Trophoblast cell (in vitro differentiated cells and primary cell): ENCODE results near the gene PER1.

Source experiments
- DNase-seq, 2 donors: peaks; one replicate each; pipeline ENCODE4 v3.0.0-alpha.2; 2016
- H2AFZ ChIP-seq: 2 replicates; pipeline ENCODE4 v1.6.1; 2013; ENCODE audit warnings: low read length, moderate library complexity, mild to moderate bottlenecking; ENCODE audit not compliant: insufficient read depth, poor library complexity
- H2AK5ac ChIP-seq: 2 replicates; pipeline ENCODE4 v1.6.1; 2013; ENCODE audit warnings: mild to moderate bottlenecking, low read length
- H2BK120ac ChIP-seq: 2 replicates; pipeline ENCODE4 v1.6.1; 2013; ENCODE audit warnings: low read length, mild to moderate bottlenecking, moderate library complexity; ENCODE audit not compliant: insufficient read depth, poor library complexity
- H2BK12ac ChIP-seq: 2 replicates; pipeline ENCODE4 v1.6.1; 2013; ENCODE audit warnings: mild to moderate bottlenecking, low read length, moderate library complexity
- H2BK5ac ChIP-seq: 2 replicates; pipeline ENCODE4 v1.6.1; 2013; ENCODE audit warnings: low read length, low read depth, moderate library complexity, mild to moderate bottlenecking; ENCODE audit not compliant: poor library complexity
- H3K14ac ChIP-seq: 2 replicates; pipeline ENCODE4 v1.6.1; 2013; ENCODE audit warnings: mild to moderate bottlenecking, low read length
- H3K18ac ChIP-seq: 2 replicates; pipeline ENCODE4 v1.6.1; 2013; ENCODE audit warnings: mild to moderate bottlenecking, low read length
- H3K23ac ChIP-seq: 2 replicates; pipeline ENCODE4 v1.6.1; 2013; ENCODE audit warnings: low read length
- H3K27ac ChIP-seq: 2 replicates; pipeline ENCODE4 v1.5.1; 2013; ENCODE audit warnings: low read depth, mild to moderate bottlenecking, inconsistent platforms, low read length, moderate library complexity
- H3K27me3 ChIP-seq: 2 replicates; pipeline ENCODE4 v1.6.1; 2013; ENCODE audit warnings: inconsistent platforms, mild to moderate bottlenecking, low read length, moderate library complexity; ENCODE audit not compliant: insufficient read depth
- H3K36me3 ChIP-seq, 2 experiments: 1 replicate in 1 of 2; 2 replicates in 1 of 2; pipeline ENCODE4 v1.6.1; 2013; ENCODE audit warnings: low read length in 2 of 2, mild to moderate bottlenecking in 2 of 2, moderate library complexity in 1 of 2; ENCODE audit not compliant: insufficient read depth in 2 of 2, control insufficient read depth in 1 of 2
- H3K4ac ChIP-seq: 2 replicates; pipeline ENCODE4 v1.6.1; 2013; ENCODE audit warnings: low read depth, mild to moderate bottlenecking, low read length, moderate library complexity
- H3K4me1 ChIP-seq, 2 experiments: 1 replicate in 1 of 2; 2 replicates in 1 of 2; pipeline ENCODE4 v1.6.1; 2013; ENCODE audit warnings: low read length in 2 of 2, mild to moderate bottlenecking in 2 of 2, moderate library complexity in 1 of 2; ENCODE audit not compliant: insufficient read depth in 2 of 2, control insufficient read depth in 1 of 2
- H3K4me2 ChIP-seq: 2 replicates; pipeline ENCODE4 v1.6.1; 2013; ENCODE audit warnings: inconsistent platforms, mild to moderate bottlenecking, low read length, moderate library complexity
- H3K4me3 ChIP-seq: 2 replicates; pipeline ENCODE4 v1.5.1; 2013; ENCODE audit warnings: mild to moderate bottlenecking, low read depth, low read length, inconsistent platforms
- H3K79me1 ChIP-seq: one replicate; pipeline ENCODE4 v1.6.1; 2013; ENCODE audit warnings: low read length
- H3K79me2 ChIP-seq: 2 replicates; pipeline ENCODE4 v1.6.1; 2013; ENCODE audit warnings: low read length, mild to moderate bottlenecking; ENCODE audit not compliant: control insufficient read depth, insufficient read depth, poor library complexity
- H3K9ac ChIP-seq: 2 replicates; pipeline ENCODE4 v1.6.1; 2013; ENCODE audit warnings: mild to moderate bottlenecking, low read length
- H3K9me3 ChIP-seq: 2 replicates; pipeline ENCODE4 v1.6.1; 2013; ENCODE audit warnings: low read depth, mild to moderate bottlenecking, control low read depth, inconsistent platforms, low read length; ENCODE audit not compliant: insufficient read depth
- H4K12ac ChIP-seq: 2 replicates; pipeline ENCODE4 v1.6.1; 2013; ENCODE audit warnings: low read depth, mild to moderate bottlenecking, low read length, moderate library complexity
- H4K8ac ChIP-seq: 2 replicates; pipeline ENCODE4 v1.6.1; 2013; ENCODE audit warnings: low read depth, mild to moderate bottlenecking, low read length, moderate library complexity
- H4K91ac ChIP-seq: one replicate; pipeline ENCODE4 v1.6.1; 2013; ENCODE audit warnings: low read depth, mild to moderate bottlenecking, low read length, moderate library complexity
- WGBS: extraction: QIAGEN DNeasy Blood & Tissue Kit; methylation state at CpG from one replicate; pipeline ENCODE4 v1.1.7; 2013; ENCODE audit warnings: missing lambda C conversion rate; ENCODE audit not compliant: insufficient read length, insufficient coverage; ENCODE audit errors: extremely low coverage; 5-methylcytosine and 5-hydroxymethylcytosine counted together

Gene PER1

GRCh38 chr17:8105957-8106398 lies 46.2 kb downstream of the PER1 start:
- Histone ChIP-seq H2BK5ac (no peak overlapping the region), H3K23ac (no peak overlapping the region), H3K79me2 (no peaks in the 10 kb centered on the region), H3K9ac (no peak overlapping the region), H3K79me1 (no peaks in the 10 kb centered on the region), H2BK120ac (no peak overlapping the region), H4K12ac (no peak overlapping the region), H2AK5ac (no peak overlapping the region), H3K4me1 (peaks cover 0 to 4% of the 10 kb centered on the region in 2 experiments), H3K27ac (no peak overlapping the region), H4K8ac (no peak overlapping the region), H2BK12ac (no peak overlapping the region), H3K18ac (no peak overlapping the region), H3K4ac (no peak overlapping the region), H3K36me3 (no peaks in the 10 kb centered on the region), H3K4me3 (no peak overlapping the region), H3K27me3 (peaks cover 3% of the 10 kb centered on the region), H3K14ac (no peak overlapping the region), H3K4me2 (no peak overlapping the region), H2AFZ (no peak overlapping the region), H3K9me3 (no peaks in the 10 kb centered on the region), H4K91ac (no peak overlapping the region)
- DNase-seq: no peak
- WGBS: no CpG with 5 or more reads among the region's 5 CpGs

- Histone ChIP-seq H3K36me3 (no peaks in the 10 kb centered on the region), H3K4ac (no peak overlapping the region), H3K18ac (no peak overlapping the region), H3K14ac (no peak overlapping the region), H3K4me1 (peaks cover 0 to 2% of the 10 kb centered on the region in 2 experiments), H3K23ac (no peak overlapping the region), H4K8ac (no peak overlapping the region), H3K9ac (no peak overlapping the region), H3K9me3 (no peaks in the 10 kb centered on the region), H4K12ac (no peak overlapping the region), H2AK5ac (no peak overlapping the region), H3K4me2 (no peak overlapping the region), H3K4me3 (no peak overlapping the region), H2BK120ac (no peak overlapping the region), H2AFZ (no peak overlapping the region), H3K27me3 (peaks cover under 1% of the 10 kb centered on the region), H4K91ac (no peak overlapping the region), H3K79me1 (no peaks in the 10 kb centered on the region), H3K27ac (no peak overlapping the region), H2BK5ac (no peak overlapping the region), H2BK12ac (no peak overlapping the region), H3K79me2 (no peaks in the 10 kb centered on the region)
- no peak for DNase-seq
- WGBS: no CpG with 5 or more reads among the region's 8 CpGs
Observed at GRCh38 chr17:8104911-8105310, 47.3 kb downstream of the PER1 start.

GRCh38 chr17:8103549-8103948 lies 48.7 kb downstream of the PER1 start:
- no peak overlapping the region for H3K4ac ChIP-seq
- no peak overlapping the region for H3K23ac ChIP-seq
- no peak overlapping the region for H2BK5ac ChIP-seq
- no peaks in the 10 kb centered on the region for H3K9me3 ChIP-seq
- no peaks in the 10 kb centered on the region for H3K79me1 ChIP-seq
- H2AFZ ChIP-seq: no peak overlapping the region
- no peaks in the 10 kb centered on the region for H3K4me1 ChIP-seq
- H2BK120ac ChIP-seq: no peak overlapping the region
- H4K8ac ChIP-seq: no peak overlapping the region
- no peak overlapping the region for H3K14ac ChIP-seq
- no peak overlapping the region for H4K91ac ChIP-seq
- no peak overlapping the region for H3K9ac ChIP-seq
- no peaks in the 10 kb centered on the region for H3K27me3 ChIP-seq
- no peak overlapping the region for H3K4me3 ChIP-seq
- WGBS: no CpG with 5 or more reads among the region's 4 CpGs
- no peak overlapping the region for H3K27ac ChIP-seq
- no peak overlapping the region for H4K12ac ChIP-seq
- no peak overlapping the region for H2BK12ac ChIP-seq
- no peak overlapping the region for H3K4me2 ChIP-seq
- H2AK5ac ChIP-seq: no peak overlapping the region
- no peaks in the 10 kb centered on the region for H3K36me3 ChIP-seq
- no peak for DNase-seq
- H3K79me2 ChIP-seq: no peaks in the 10 kb centered on the region
- H3K18ac ChIP-seq: no peak overlapping the region

- H3K14ac ChIP-seq: no peak overlapping the region
- no peak overlapping the region for H3K4me3 ChIP-seq
- no peak overlapping the region for H3K18ac ChIP-seq
- H3K9ac ChIP-seq: no peak overlapping the region
- H3K4me1 ChIP-seq: no peaks in the 10 kb centered on the region
- no peak overlapping the region for H2AFZ ChIP-seq
- no peak overlapping the region for H3K23ac ChIP-seq
- WGBS: no CpG with 5 or more reads among the region's 6 CpGs
- no peak overlapping the region for H3K27ac ChIP-seq
- no peaks in the 10 kb centered on the region for H3K27me3 ChIP-seq
- no peak overlapping the region for H4K8ac ChIP-seq
- no peak overlapping the region for H2BK5ac ChIP-seq
- no peak overlapping the region for H3K4ac ChIP-seq
- H3K4me2 ChIP-seq: no peak overlapping the region
- no peak for DNase-seq
- no peak overlapping the region for H2BK12ac ChIP-seq
- H3K79me1 ChIP-seq: no peaks in the 10 kb centered on the region
- no peaks in the 10 kb centered on the region for H3K36me3 ChIP-seq
- no peak overlapping the region for H4K91ac ChIP-seq
- no peaks in the 10 kb centered on the region for H3K79me2 ChIP-seq
- no peak overlapping the region for H2AK5ac ChIP-seq
- no peaks in the 10 kb centered on the region for H3K9me3 ChIP-seq
- H4K12ac ChIP-seq: no peak overlapping the region
- H2BK120ac ChIP-seq: no peak overlapping the region
Observed at GRCh38 chr17:8101721-8102120, 50.5 kb downstream of the PER1 start.
